ENCODE results near the gene LSAMP. TPM values are rescaled to one million over a fixed set of nuclear protein-coding genes. Genes with fewer than 3 reads are reported as not detected.

The LSAMP gene
- total RNA-seq, 2 experiments from 2014 or later = not detected

DNA sequence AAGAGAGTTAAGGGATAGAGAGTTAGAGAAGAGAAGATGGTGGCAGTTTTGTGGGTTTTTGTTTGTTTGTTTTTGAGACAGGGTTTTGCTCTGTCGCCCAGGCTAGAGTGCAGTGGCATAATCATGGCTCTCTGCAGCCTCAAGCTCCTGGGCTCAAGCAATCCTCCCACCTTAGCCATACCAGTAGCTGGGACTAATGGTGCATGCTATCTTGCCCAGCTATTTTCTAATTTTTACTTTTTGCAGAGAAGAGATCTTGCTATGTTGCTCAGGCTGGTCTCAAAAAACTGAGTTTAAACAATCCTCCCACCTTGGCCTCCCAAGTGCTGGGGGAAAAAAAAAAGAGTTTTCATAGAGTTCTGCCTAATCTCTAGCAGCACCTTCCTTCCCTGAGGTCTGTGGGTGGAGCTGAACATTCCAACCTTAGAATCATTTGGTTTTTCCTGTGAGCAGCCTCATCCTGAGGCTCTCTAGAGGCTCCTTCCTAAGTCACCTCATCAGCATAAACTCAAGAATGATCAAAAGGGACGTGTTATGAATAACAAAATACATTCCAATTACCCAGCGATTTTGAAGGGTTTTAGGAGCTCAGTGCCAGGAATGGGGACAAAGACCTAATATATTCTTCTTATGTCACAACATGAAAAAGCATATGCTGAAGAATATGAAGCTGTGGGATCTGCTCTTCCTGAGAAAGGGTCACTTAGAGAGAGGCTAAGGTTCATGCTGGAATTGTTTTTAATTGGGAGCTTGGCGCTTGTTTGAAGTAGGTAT, 180.6 kb downstream of the LSAMP start:
- Mint-ChIP-seq H3K36me3 (ENCODE audit: low read depth) (no peaks in the 10 kb centered on the region), H3K4me1 (ENCODE audit: low read depth) (no peaks in the 10 kb centered on the region), H3K4me3 (no peak overlapping the region), H3K27me3 (ENCODE audit: low read depth) (no peaks in the 10 kb centered on the region), H3K27ac (no peak overlapping the region), H3K9me3 (peaks cover 2% of the 10 kb centered on the region)
- no peak for DNase-seq
- CTCF ChIA-PET = no interaction called here
- intact Hi-C loops (cut with micrococcal nuclease) = no loop called here

DNA sequence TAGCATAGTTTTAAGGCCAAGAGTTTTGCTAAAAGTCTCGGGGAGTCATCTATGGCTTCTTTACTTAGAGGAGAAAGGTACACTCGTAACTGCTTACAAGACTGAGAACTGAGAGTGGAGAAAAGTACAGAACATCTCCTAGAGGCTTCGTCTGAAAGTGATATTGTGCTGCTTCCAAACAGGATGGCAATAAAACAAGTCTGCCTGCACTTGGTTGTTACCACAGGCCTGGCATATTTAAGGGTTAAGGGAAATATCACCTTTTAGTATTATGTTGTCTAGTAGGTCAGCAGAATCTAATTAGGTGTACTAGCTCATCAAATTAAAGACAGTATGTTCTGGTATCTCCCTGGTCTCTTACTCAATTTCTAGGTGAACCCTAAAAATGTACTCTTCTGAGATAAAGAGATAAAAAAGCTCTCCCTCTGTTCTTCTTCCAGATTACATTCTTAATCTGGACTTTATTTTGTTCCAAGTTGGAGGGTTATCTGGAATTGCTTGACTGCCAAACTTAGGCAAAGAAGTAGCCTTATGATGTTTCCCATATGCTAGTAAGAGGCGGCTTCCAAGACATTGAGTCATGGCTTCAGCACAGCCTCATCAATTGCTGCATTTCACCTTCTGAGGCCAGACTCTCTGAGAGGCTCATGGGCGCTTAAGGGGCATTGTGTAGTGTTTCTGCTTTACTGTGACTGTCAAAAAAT, 181.3 kb downstream of the LSAMP start:
- Mint-ChIP-seq H3K36me3 (ENCODE audit: low read depth) (no peaks in the 10 kb centered on the region), H3K4me1 (ENCODE audit: low read depth) (no peaks in the 10 kb centered on the region), H3K27me3 (ENCODE audit: low read depth) (no peaks in the 10 kb centered on the region), H3K4me3 (no peak overlapping the region), H3K27ac (no peak overlapping the region), H3K9me3 (peaks cover 2% of the 10 kb centered on the region)
- CTCF ChIA-PET = no interaction called here
- no peak for DNase-seq
- intact Hi-C loops (cut with micrococcal nuclease) = no loop called here

DNA sequence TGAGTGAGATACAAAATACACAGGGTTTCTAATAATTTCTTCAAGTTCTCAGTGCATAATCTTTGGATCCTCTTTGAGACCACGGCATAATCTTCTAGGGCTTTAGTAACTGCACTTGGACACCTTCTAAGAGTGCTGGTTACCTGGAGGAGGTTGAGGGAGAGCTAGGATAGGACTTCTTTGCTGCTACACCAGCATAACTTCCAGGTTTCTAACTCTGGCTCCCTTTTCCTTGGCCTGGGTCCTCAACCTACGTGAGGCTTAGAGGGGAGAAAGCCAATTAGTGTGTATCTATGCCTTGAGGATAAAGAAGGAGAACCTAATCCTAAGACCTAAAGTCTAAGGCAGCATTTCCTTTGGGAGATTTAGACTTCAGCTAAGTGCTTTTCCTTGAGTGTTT, 184.8 kb downstream of the LSAMP start:
- no peaks in the 10 kb centered on the region for H3K27me3 Mint-ChIP-seq (ENCODE audit: low read depth)
- no peaks in the 10 kb centered on the region for H3K9me3 Mint-ChIP-seq
- H3K36me3 Mint-ChIP-seq (ENCODE audit: low read depth) = no peaks in the 10 kb centered on the region
- CTCF ChIA-PET = no interaction called here
- intact Hi-C loops (cut with micrococcal nuclease) = no loop called here
- no peaks in the 10 kb centered on the region for H3K4me1 Mint-ChIP-seq (ENCODE audit: low read depth)
- H3K27ac Mint-ChIP-seq = no peak overlapping the region
- H3K4me3 Mint-ChIP-seq = no peak overlapping the region
- no peak for DNase-seq

DNA sequence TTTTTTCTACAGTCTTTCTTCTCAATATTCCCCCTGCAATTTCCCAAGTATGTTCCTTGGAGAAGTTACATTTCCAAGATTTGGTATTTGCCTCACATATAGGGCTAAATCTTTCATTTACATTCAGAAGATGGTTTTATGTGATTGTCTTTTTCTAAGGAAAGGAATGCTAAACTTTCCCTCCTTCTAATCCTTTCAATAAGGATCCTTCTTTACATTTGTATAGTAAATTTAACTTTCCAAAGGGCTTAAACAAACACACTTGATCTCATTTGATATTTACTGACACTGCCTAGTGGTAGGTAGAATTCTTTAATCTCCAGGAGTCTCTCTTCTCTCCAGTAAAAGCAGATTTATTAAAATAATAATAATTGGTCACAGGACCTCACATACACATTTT, 185.3 kb downstream of the LSAMP start:
- Mint-ChIP-seq H3K4me3 (no peak overlapping the region), H3K4me1 (ENCODE audit: low read depth) (no peaks in the 10 kb centered on the region), H3K36me3 (ENCODE audit: low read depth) (no peaks in the 10 kb centered on the region), H3K9me3 (no peaks in the 10 kb centered on the region), H3K27me3 (ENCODE audit: low read depth) (no peaks in the 10 kb centered on the region), H3K27ac (no peak overlapping the region)
- CTCF ChIA-PET = no interaction called here
- intact Hi-C loops (cut with micrococcal nuclease) = no loop called here
- no peak for DNase-seq

DNA sequence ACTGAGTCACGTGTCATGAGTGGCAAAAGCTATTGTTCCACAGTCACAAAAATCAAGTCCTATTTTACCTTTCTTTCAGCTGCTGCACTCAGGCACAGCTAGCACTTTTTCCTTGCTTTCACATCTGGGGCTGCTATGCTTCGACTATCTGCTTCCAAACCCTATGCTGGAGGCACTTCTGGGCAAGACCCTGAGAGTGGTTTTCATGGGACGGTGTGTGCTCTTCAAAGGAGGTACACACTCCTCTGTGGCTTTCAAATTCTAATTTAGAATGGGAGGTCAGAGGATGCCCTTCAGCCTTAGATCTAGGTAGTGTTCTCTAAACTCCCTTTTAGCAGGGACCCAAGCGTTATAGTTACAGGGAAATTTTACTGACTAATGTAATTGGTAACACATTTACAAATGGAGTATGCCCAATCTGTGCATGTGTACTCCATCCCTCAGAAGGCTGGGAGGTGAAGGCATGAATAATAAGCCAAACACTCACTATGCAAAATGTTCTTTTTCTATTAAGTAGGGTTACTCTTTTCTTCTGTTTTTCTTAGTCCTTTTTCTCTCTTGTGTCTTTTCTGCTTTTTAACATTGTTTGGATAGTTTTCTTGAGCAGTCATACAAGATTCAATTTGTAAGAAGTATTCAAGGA, 188.3 kb downstream of the LSAMP start:
- H3K27me3 Mint-ChIP-seq (ENCODE audit: low read depth) = no peaks in the 10 kb centered on the region
- no peak overlapping the region for H3K4me3 Mint-ChIP-seq
- CTCF ChIA-PET = no interaction called here
- H3K36me3 Mint-ChIP-seq (ENCODE audit: low read depth) = no peaks in the 10 kb centered on the region
- DNase-seq = no peak
- H3K9me3 Mint-ChIP-seq = no peaks in the 10 kb centered on the region
- H3K4me1 Mint-ChIP-seq (ENCODE audit: low read depth) = no peaks in the 10 kb centered on the region
- H3K27ac Mint-ChIP-seq = no peak overlapping the region
- intact Hi-C loops (cut with micrococcal nuclease) = no loop called here

DNA sequence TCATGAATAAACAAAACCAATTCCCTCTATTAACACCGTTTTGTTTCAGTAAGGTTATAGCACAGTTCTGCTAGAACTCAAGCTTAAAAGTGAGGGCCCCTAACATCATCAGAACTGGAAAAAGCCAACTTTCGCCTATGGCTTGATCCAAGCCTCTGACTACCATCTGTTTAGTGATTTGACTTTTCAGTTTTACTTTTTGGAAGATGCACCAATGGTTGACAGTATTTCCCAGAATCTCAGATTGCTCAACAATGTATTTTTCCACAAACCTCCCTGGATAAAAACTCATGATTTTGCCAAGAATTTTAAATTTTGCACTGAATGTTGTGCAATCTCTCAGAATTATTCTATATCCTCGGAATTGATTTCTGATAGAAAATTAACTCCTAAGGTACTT, 190.7 kb downstream of the LSAMP start:
- Mint-ChIP-seq H3K27me3 (ENCODE audit: low read depth) (no peaks in the 10 kb centered on the region), H3K4me1 (ENCODE audit: low read depth) (no peaks in the 10 kb centered on the region), H3K4me3 (no peak overlapping the region), H3K36me3 (ENCODE audit: low read depth) (no peaks in the 10 kb centered on the region), H3K9me3 (no peaks in the 10 kb centered on the region), H3K27ac (no peak overlapping the region)
- no peak for DNase-seq
- intact Hi-C loops (cut with micrococcal nuclease) = no loop called here
- CTCF ChIA-PET = interaction anchor here (0.6 kb wide), 1 partner anchor 149 kb away, joined by 3 read pairs; no protein-coding TSS in a partner anchor

DNA sequence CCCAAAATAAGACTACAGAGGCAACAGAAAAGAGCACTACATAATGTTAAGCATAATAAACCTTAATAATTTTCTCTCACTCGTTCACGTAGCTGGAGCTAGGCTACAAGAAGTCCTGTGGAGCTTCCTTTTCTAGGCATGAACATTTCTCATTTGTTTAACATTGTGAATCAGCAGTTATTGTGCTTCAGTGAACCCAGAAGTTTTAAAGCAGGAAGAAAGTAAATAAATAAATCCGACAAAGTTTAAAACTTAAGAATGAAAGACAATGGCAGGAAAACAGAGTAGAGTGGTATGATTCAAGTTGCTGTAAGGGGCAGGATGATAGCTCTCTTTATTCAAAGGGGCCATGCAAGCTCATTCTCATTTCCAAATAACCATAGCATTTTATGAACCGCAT, 191.8 kb downstream of the LSAMP start:
- DNase-seq = no peak
- CTCF ChIA-PET = no interaction called here
- Mint-ChIP-seq H3K9me3 (no peaks in the 10 kb centered on the region), H3K27ac (no peak overlapping the region), H3K4me3 (no peak overlapping the region), H3K4me1 (ENCODE audit: low read depth) (no peaks in the 10 kb centered on the region), H3K27me3 (ENCODE audit: low read depth) (no peaks in the 10 kb centered on the region), H3K36me3 (ENCODE audit: low read depth) (no peaks in the 10 kb centered on the region)
- intact Hi-C loops (cut with micrococcal nuclease) = no loop called here

DNA sequence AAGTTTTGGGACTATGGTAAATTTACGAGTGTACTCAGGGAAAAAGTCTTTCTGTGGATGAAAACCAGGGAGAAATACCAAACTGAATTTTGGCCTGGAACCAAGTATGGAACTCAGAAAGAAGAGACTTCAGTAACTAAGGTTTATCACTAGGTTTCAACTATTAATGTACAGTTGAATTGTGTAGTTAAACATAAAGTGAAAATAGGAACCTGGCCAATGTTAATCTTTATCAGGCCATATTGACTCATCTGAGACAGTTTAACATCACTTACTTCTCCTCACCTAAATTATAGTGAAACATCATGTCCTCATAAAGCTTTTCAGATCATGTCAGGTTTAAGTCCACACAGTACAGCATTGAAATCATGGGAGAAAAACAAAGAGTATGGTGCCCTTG, 197.7 kb downstream of the LSAMP start:
- H3K36me3 Mint-ChIP-seq (ENCODE audit: low read depth) = no peaks in the 10 kb centered on the region
- intact Hi-C loops (cut with micrococcal nuclease) = no loop called here
- no peak overlapping the region for H3K4me3 Mint-ChIP-seq
- H3K27me3 Mint-ChIP-seq (ENCODE audit: low read depth) = no peaks in the 10 kb centered on the region
- no peaks in the 10 kb centered on the region for H3K4me1 Mint-ChIP-seq (ENCODE audit: low read depth)
- H3K27ac Mint-ChIP-seq = no peak overlapping the region
- H3K9me3 Mint-ChIP-seq = no peaks in the 10 kb centered on the region
- CTCF ChIA-PET = no interaction called here
- no peak for DNase-seq

DNA sequence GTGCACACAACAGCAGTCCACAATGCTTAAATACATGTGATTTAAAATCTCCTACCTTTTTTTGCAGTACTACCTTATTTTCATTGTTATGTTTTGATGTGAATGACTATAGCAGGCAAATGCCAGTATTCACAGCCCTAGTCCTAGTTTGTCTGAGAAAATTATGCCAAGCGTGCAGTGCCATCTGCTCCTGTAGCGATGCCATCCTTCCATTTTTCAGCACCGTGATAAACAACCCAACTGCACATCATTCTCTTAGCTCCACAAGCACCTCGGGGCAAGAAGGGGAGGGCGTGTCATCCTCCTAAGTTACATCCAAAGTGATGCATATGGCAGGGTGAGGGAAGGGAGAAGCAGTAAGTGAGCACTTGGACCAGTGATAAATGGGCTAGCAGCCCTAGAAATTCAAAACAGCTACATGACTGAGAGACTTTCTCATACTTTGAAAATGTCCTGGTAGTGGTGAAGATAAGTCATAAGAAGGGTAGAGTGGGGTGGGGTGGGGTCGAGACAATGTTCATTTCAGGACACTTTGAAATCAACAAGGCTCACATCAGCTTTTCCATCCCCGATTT, 198.8 kb downstream of the LSAMP start:
- Mint-ChIP-seq H3K36me3 (ENCODE audit: low read depth) (no peaks in the 10 kb centered on the region), H3K27me3 (ENCODE audit: low read depth) (no peaks in the 10 kb centered on the region), H3K9me3 (peaks cover 3% of the 10 kb centered on the region), H3K4me3 (no peak overlapping the region), H3K27ac (no peak overlapping the region), H3K4me1 (ENCODE audit: low read depth) (no peaks in the 10 kb centered on the region)
- intact Hi-C loops (cut with micrococcal nuclease) = no loop called here
- CTCF ChIA-PET = interaction anchor here (0.7 kb wide), 1 partner anchor 98 kb away, joined by 3 read pairs; no protein-coding TSS in a partner anchor
- no peak for DNase-seq

DNA sequence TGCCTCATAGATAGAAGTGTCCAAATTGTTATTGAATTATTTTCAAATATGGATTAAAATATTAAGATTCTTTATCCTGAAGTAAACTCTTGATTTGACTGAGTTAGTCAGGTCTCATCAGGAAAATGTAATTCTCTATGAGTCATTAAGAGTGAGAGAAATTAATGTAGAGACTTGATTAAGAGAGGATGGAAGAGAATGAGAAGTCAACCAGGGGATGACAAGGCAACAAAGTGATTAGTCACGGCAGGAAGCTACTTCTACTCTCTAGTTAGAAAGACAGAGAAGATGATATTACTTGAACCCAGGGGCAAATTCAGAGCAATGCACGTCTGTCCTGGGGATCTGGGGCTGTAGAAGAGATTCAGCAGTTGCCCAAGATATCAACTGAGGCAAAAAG, 202.5 kb downstream of the LSAMP start:
- H3K36me3 Mint-ChIP-seq (ENCODE audit: low read depth) = no peaks in the 10 kb centered on the region
- H3K27ac Mint-ChIP-seq = no peak overlapping the region
- DNase-seq = no peak
- intact Hi-C loops (cut with micrococcal nuclease) = no loop called here
- no peak overlapping the region for H3K4me3 Mint-ChIP-seq
- peaks cover 5% of the 10 kb centered on the region for H3K9me3 Mint-ChIP-seq
- H3K4me1 Mint-ChIP-seq (ENCODE audit: low read depth) = no peaks in the 10 kb centered on the region
- CTCF ChIA-PET = no interaction called here
- no peaks in the 10 kb centered on the region for H3K27me3 Mint-ChIP-seq (ENCODE audit: low read depth)

DNA sequence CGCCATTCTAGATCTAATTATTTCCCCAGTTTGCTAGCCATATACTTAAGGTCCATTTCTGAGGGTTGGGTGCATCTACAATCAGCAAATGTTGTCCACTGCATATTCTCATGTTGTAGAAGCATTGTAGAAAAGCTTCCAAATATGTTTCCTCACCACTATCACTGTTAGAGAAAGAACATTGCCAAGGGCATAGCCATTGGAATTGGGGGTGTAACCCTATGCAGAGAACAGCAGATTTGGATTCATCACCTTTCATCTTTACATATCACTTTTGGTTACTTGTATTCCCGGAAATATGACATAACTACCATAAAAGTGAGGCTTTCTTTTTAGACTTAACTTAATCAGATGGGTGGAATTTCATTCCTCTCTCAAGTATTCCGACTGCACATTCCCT, 203.6 kb downstream of the LSAMP start:
- Mint-ChIP-seq H3K9me3 (peaks cover 5% of the 10 kb centered on the region), H3K4me1 (ENCODE audit: low read depth) (no peaks in the 10 kb centered on the region), H3K27ac (no peak overlapping the region), H3K36me3 (ENCODE audit: low read depth) (no peaks in the 10 kb centered on the region), H3K27me3 (ENCODE audit: low read depth) (no peaks in the 10 kb centered on the region), H3K4me3 (no peak overlapping the region)
- intact Hi-C loops (cut with micrococcal nuclease) = no loop called here
- no peak for DNase-seq
- CTCF ChIA-PET = no interaction called here

DNA sequence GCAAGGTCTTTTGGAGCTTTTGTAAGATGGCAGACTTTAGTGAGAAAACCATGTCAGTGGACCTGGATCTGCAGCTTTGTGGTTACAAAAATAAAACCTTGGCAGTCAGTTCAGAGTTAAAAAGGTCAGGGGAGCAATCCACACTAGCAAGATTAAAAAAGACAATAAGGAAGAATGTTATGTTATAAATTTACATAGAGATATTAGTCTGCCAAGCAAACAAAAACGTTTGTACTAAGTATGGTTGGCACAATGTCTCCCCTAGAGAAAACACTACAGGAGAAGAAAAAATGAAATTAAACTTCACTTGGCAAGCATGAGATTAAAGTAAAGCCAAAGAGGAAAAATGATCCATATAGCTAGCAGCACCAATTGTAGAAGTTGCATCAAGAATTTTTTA, 205.0 kb downstream of the LSAMP start:
- H3K4me3 Mint-ChIP-seq = no peak overlapping the region
- CTCF ChIA-PET = no interaction called here
- no peaks in the 10 kb centered on the region for H3K27me3 Mint-ChIP-seq (ENCODE audit: low read depth)
- H3K9me3 Mint-ChIP-seq = peaks cover 5% of the 10 kb centered on the region
- H3K4me1 Mint-ChIP-seq (ENCODE audit: low read depth) = no peaks in the 10 kb centered on the region
- intact Hi-C loops (cut with micrococcal nuclease) = no loop called here
- H3K36me3 Mint-ChIP-seq (ENCODE audit: low read depth) = no peaks in the 10 kb centered on the region
- no peak for DNase-seq
- no peak overlapping the region for H3K27ac Mint-ChIP-seq

Data from activated naive CD4-positive, alpha-beta T cell treated with anti-CD3 and anti-CD28 coated beads for 36 hours (primary cell).